Pulmonary artery endothelial cell (primary cell): ENCODE results near the gene MYLK2. TPM values are rescaled to one million over a fixed set of nuclear protein-coding genes. Genes with fewer than 3 reads are reported as not detected.
A peak's percentile ranks its signal among the peaks of the same experiment; 100 is the strongest.

Experiments
- DNase-seq: peaks from one replicate; pipeline ENCODE4 v3.0.0-alpha.2; 2011; ENCODE audit warnings: low read depth, low spot score
- total RNA-seq: library from RNA; depleted of rRNA; stranded (reverse); fragments of >200 nt; gene quantifications from 2 replicates; pipeline ENCODE4 v1.2.3, GENCODE V29; 2014

The MYLK2 gene
- total RNA-seq, 1 donor from 2014 or later: 0.40 TPM

DNA sequence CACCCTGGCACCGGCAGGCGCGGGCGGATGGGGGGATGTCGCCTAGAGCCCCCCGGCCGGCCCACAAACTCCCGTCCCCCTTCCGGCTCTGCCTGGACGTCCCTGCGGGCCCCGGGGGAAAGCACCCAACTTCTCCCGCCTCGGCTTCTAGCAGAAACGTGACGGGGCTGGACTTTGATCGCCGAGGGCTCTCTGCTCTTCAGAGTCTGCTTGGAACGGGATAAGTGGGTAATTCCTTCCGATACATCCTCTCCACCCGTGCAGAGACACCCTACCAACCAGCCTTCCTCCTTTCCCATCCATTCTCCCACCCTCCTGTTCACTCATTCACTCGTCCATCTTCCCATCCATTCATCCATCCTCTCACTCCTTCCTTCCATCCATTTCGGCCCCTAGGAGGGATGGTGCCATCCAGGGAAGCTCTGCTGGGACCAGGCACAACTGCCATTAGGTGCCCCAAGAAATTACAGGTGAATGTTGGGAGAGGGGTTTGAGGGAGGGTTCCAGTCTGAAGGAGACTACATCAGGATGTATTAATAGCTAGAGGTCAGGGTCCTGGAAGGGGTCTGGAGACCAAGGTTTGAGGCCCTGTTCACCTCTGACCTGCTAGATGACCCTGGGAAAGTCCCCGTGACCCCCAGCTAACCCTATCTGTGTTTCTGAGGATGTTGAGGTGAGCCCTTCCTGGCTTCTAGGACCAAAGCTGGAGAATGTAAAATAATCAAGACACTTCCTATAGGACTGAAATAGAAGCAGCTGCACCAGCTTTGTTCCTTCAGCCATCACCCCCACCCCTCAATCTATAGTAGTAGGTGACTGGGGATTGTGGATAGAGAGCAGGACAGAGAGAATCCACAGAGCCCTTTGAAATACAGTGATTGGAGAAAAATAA, 51.8 kb downstream of the MYLK2 start:
- no peak for DNase-seq

DNA sequence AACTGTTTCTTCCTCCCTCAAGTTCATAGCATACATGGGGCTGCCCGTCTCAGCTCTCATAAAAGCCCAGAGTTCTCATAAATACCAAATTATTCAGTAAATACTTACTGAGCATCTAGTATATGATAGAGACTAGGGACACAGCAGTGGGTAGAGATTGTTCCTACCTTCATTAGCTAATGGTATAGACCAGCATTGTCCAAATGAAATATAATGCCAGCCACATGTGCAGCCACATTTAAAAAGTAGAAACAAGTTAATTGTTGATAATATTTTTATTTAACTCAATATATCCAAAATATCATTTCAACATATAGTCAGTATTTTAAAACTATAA, 52.4 kb downstream of the MYLK2 start:
- DNase-seq: no peak

DNA sequence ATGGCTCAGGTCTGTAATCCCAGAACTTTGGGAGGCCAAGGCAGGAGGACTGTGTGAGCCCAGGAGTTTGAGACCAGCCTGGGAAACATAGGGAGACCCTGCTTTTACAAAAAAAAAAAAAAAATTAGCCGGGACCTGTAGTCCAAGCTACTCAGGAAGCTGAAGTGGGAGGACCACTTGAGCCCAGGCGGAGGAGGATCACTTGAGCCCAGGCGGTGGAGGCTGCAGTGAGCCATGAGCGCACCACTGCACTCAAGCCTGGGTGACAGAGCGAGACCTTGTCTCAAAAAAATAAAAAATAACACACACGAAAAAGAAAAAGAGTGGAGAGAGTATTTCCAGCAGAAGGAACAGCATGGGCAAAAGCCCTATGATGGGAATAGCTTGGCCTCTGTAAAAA, 53.2 kb downstream of the MYLK2 start:
- no peak for DNase-seq

DNA sequence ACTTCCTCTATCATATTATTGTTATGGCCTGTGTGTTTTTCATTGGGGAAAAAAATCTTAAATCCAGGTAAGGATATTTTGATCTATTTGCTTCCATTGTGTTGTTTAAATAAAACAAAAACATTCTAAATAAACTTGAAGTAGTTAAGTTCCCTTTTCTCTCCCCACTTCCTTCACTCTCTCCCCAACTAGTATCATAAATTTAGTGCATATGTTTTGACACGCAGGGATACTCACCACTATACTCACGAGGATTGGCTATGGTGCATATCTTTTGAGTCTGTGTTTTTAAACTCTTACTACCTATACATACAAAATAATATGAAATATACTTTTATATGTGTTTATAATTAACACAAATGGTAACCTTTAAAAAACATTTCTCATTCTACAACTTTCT, 56.5 kb downstream of the MYLK2 start:
- DNase-seq: no peak

DNA sequence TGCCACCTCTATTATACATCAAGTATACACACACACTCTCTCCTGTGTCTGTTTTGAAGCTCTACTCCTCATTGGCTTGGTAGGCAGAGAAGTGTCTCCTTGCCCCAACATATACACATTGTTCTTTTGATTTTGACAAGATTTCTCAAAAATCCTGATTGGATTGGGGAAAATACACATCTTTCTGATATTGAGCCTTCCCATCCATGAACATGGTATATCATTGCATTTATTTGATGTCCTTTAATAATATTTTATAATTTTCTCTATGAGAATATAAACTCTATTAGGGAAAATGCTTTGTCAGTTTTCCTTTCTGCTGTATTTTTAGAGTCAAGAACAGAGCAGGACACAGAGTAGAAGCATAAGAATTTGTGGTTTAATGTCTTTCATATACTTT, 58.5 kb downstream of the MYLK2 start:
- DNase-seq: no peak

DNA sequence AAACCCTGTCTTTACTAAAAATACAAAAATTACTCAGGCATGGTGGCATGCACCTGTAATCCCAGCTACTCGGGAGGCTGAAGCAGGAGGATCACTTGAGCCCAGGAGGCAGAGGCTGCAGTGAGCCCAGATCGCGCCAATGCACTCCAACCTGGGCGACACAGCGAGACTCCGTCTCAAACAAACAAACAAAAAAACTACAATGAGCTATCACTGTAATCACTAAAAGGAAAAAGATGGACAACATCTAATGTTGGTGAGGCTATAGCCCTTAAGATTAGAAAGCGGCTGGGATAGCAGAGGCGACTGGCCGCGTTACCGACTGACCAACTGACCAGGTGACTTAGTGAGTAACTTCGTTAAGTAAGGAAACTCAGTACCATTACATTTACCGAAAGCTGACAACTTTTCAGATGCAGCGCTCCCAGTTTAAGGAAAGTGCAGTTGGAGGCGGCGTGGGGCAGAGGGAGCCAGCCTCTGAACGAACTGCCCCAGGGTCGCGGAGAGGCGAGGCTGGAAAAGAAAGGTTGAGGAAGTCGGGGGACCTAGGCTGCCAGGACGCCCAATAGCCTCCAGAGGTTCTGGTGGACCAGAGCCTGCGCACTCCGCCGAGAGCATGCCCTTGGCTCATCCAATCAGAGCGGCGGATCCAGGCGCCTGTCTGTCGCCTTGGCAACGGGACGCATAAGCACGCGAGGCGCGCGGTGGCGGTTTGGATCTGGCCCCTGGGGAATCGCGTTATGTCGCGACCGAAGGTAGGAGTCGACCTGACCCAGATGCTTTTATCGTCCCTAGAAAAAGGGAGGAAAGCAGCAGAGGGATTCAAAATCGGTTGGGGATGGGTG, 60.2 kb downstream of the MYLK2 start:
- DNase-seq: peak; percentile 79

DNA sequence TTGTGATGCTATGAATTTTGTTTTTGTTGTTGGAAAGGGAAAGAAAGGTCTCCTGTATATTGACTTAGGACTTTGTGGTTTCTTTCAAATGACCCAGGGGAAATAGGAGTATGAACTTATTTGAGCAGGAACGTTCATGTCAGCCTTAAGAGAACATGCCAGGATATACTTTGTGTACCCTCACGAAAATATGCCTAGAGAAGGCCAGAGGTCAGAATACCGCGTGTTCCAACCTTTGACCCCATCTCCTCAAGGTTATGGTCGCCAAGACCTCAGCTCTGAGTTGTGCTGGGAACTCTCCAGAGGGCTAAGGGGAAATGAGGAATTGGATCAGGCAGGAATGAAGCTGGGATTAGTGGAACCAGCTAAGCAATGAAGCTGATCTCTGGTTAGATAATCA, 62.8 kb downstream of the MYLK2 start:
- DNase-seq: no peak

DNA sequence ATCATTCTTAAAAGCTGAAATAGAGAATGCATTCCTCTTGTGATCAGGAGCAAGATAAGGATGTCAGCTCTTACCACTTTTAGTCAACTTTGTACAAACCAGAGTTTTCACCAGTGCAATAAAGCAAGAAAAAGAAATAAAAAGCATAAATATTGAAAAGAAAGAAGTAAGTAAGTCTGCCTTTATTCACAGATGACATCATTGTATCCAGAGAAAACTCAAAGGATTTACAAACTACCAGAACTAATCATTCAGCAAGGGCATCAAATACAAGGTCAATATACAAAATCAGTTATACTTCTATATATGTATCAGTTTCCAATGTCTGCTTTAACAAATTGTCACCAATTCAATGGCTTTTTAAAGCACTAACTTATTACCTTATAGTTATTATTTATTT, 64.7 kb downstream of the MYLK2 start:
- no peak for DNase-seq

Other genes starting within 250 kb of the MYLK2 start
- gene ID1, start 214.1 kb upstream of the MYLK2 start, total RNA-seq: 180 and 213 TPM in 2 replicates
- gene COX4I2, start 181.4 kb upstream of the MYLK2 start, total RNA-seq: not detected in 2 replicates
- 81.2 and 97.4 TPM in 2 replicates for gene BCL2L1, start 96.5 kb upstream of the MYLK2 start, total RNA-seq
- gene TPX2, start 80.1 kb upstream of the MYLK2 start, total RNA-seq: 39.3 and 82.0 TPM in 2 replicates
- gene FOXS1, start 26.2 kb downstream of the MYLK2 start, total RNA-seq: not detected in 2 replicates
- not detected in 2 replicates for gene DUSP15, start 51.2 kb downstream of the MYLK2 start, total RNA-seq
- 0.04 and 0.07 TPM in 2 replicates for gene TTLL9, start 51.3 kb downstream of the MYLK2 start, total RNA-seq
- 5.7 and 6.2 TPM in 2 replicates for gene PDRG1, start 132.7 kb downstream of the MYLK2 start, total RNA-seq
- gene XKR7, start 148.8 kb downstream of the MYLK2 start, total RNA-seq: not detected in 2 replicates
- 6.4 and 10.3 TPM in 2 replicates for gene CCM2L, start 191.1 kb downstream of the MYLK2 start, total RNA-seq
- gene HCK, start 232.9 kb downstream of the MYLK2 start, total RNA-seq: not detected in 2 replicates